ENCODE measurements around the gene TRIM42. TPM values are rescaled to one million over a fixed set of nuclear protein-coding genes. Genes with fewer than 3 reads are reported as not detected.

TRIM42 gene
- total RNA-seq, 2 experiments from 2014 or later: not detected

GRCh38 chr3:140702281-140702680 is 24.4 kb downstream of the TRIM42 start:
- H3K36me3 ChIP-seq (ENCODE audit: insufficient read depth, low read length): no peaks in the 10 kb centered on the region
- H3K4me3 ChIP-seq (ENCODE audit: low read length): no peak overlapping the region
- ChIA-PET POLR2A (no interaction called here), CTCF (interaction anchor here (1.0 kb wide), 1 partner anchor 21 kb away, joined by 4 read pairs; no protein-coding TSS in a partner anchor)
- Mint-ChIP-seq H3K27ac (no peak overlapping the region), H3K36me3 (ENCODE audit: low read depth) (no peaks in the 10 kb centered on the region), H3K9me3 (no peaks in the 10 kb centered on the region), H3K4me3 (no peak overlapping the region), H3K4me1 (ENCODE audit: low read depth) (no peaks in the 10 kb centered on the region), H3K27me3 (peaks cover 3% of the 10 kb centered on the region)
- peaks cover 0 to 5% of the 10 kb centered on the region in 2 experiments for H3K27me3 ChIP-seq (ENCODE audit: control insufficient read depth in 1 of 2, insufficient read depth in 2 of 2, low read length in 2 of 2)
- ATAC-seq (ENCODE audit: poor library complexity) (no peak), DNase-seq (no peak)
- H3K27ac ChIP-seq (ENCODE audit: low read depth in 1 of 2, low read length in 2 of 2): no peak overlapping the region
- no peak for TF ChIP-seq CTCF (IDR thresholded peaks at IDR 0.05)
- peaks cover 0 to 4% of the 10 kb centered on the region in 2 experiments for H3K9me3 ChIP-seq (ENCODE audit: control insufficient read depth in 1 of 2, insufficient read depth in 1 of 2, low read length in 2 of 2)
- intact Hi-C loops (cut with DNase I, micrococcal nuclease): no loop called here
- no peaks in the 10 kb centered on the region for H3K4me1 ChIP-seq (ENCODE audit: insufficient read depth, low read length)

GRCh38 chr3:140703496-140703895 is 25.6 kb downstream of the TRIM42 start:
- Mint-ChIP-seq H3K9me3 (no peaks in the 10 kb centered on the region), H3K4me3 (no peak overlapping the region), H3K27ac (no peak overlapping the region), H3K27me3 (peaks cover 3% of the 10 kb centered on the region), H3K4me1 (ENCODE audit: low read depth) (no peaks in the 10 kb centered on the region), H3K36me3 (ENCODE audit: low read depth) (no peaks in the 10 kb centered on the region)
- Histone ChIP-seq H3K4me3 (ENCODE audit: low read length) (no peak overlapping the region), H3K27me3 (ENCODE audit: control insufficient read depth in 1 of 2, insufficient read depth in 2 of 2, low read length in 2 of 2) (peaks cover 0 to 6% of the 10 kb centered on the region in 2 experiments), H3K4me1 (ENCODE audit: insufficient read depth, low read length) (no peaks in the 10 kb centered on the region), H3K27ac (ENCODE audit: low read depth in 1 of 2, low read length in 2 of 2) (no peak overlapping the region), H3K36me3 (ENCODE audit: insufficient read depth, low read length) (no peaks in the 10 kb centered on the region), H3K9me3 (ENCODE audit: control insufficient read depth in 1 of 2, insufficient read depth in 1 of 2, low read length in 2 of 2) (peaks cover 0 to 4% of the 10 kb centered on the region in 2 experiments)
- ATAC-seq (ENCODE audit: poor library complexity): no peak
- no peak for TF ChIP-seq CTCF (IDR thresholded peaks at IDR 0.05)
- POLR2A ChIA-PET: no interaction called here
- CTCF ChIA-PET: no interaction called here
- DNase-seq: no peak
- intact Hi-C loops (cut with DNase I, micrococcal nuclease): no loop called here

- no peak overlapping the region for H3K27ac ChIP-seq (ENCODE audit: low read depth in 1 of 2, low read length in 2 of 2)
- intact Hi-C loops (cut with DNase I, micrococcal nuclease): no loop called here
- CTCF ChIA-PET: no interaction called here
- no peak overlapping the region for H3K4me3 Mint-ChIP-seq
- H3K27me3 Mint-ChIP-seq: no peaks in the 10 kb centered on the region
- no peak for DNase-seq
- peaks cover 0 to 4% of the 10 kb centered on the region in 2 experiments for H3K9me3 ChIP-seq (ENCODE audit: control insufficient read depth in 1 of 2, insufficient read depth in 1 of 2, low read length in 2 of 2)
- peaks cover 0 to 6% of the 10 kb centered on the region in 2 experiments for H3K27me3 ChIP-seq (ENCODE audit: control insufficient read depth in 1 of 2, insufficient read depth in 2 of 2, low read length in 2 of 2)
- no peak for TF ChIP-seq CTCF (IDR thresholded peaks at IDR 0.05)
- H3K4me1 ChIP-seq (ENCODE audit: insufficient read depth, low read length): no peaks in the 10 kb centered on the region
- POLR2A ChIA-PET: no interaction called here
- H3K4me1 Mint-ChIP-seq (ENCODE audit: low read depth): no peaks in the 10 kb centered on the region
- H3K4me3 ChIP-seq (ENCODE audit: low read length): no peak overlapping the region
- H3K36me3 ChIP-seq (ENCODE audit: insufficient read depth, low read length): no peaks in the 10 kb centered on the region
- H3K27ac Mint-ChIP-seq: no peak overlapping the region
- no peak for ATAC-seq (ENCODE audit: poor library complexity)
- H3K36me3 Mint-ChIP-seq (ENCODE audit: low read depth): no peaks in the 10 kb centered on the region
- H3K9me3 Mint-ChIP-seq: no peaks in the 10 kb centered on the region
Measured at GRCh38 chr3:140704733-140705132, 26.9 kb downstream of the TRIM42 start.
